Kidney (tissue), 14 donors: ENCODE data around the gene HLA-A. TPM values are rescaled to one million over a fixed set of nuclear protein-coding genes. Genes with fewer than 3 reads are reported as not detected.

ENCODE experiments used
- DNase-seq, 5 donors: peaks; one replicate each; pipeline ENCODE4 v3.0.0-alpha.2; 2013 to 2020
- FAIRE-seq: peaks from 2 replicates; lab custom pipeline; 2012; peaks lifted over from hg19 to GRCh38; lab: Jason Lieb, UNC
- H3K27ac ChIP-seq, 2 donors: one replicate each; pipeline ENCODE4 v1.7.0; 2013; ENCODE audit warnings: low read depth in 2 of 2, low read length in 2 of 2, inconsistent platforms in 1 of 2
- H3K27me3 ChIP-seq: one replicate; pipeline ENCODE4 v1.7.1; 2013; ENCODE audit warnings: low read length, inconsistent platforms; ENCODE audit not compliant: control insufficient read depth, insufficient read depth
- H3K36me3 ChIP-seq, 3 donors: one replicate each; pipeline versions ENCODE4 v1.7.0 to v1.7.1; 2013; ENCODE audit warnings: low read length in 3 of 3, control low read depth in 1 of 3, inconsistent platforms in 1 of 3; ENCODE audit not compliant: insufficient read depth in 3 of 3, control insufficient read depth in 2 of 3
- H3K4me1 ChIP-seq, 3 donors: one replicate each; pipeline versions ENCODE4 v1.7.0 to v1.7.1; 2013; ENCODE audit warnings: low read length in 3 of 3, inconsistent platforms in 1 of 3, low read depth in 1 of 3; ENCODE audit not compliant: control insufficient read depth in 2 of 3, insufficient read depth in 2 of 3
- H3K4me3 ChIP-seq, 3 donors: one replicate each; pipeline versions ENCODE4 v1.7.0 to v1.8.1; 2013; ENCODE audit warnings: low read length in 3 of 3, control low read depth in 1 of 3, inconsistent platforms in 1 of 3
- H3K9ac ChIP-seq, 3 donors: one replicate each; pipeline versions ENCODE4 v1.7.0 to v1.7.1; 2013; ENCODE audit warnings: low read length in 3 of 3, control low read depth in 1 of 3, inconsistent platforms in 1 of 3
- H3K9me3 ChIP-seq, 3 donors: one replicate each; pipeline versions ENCODE4 v1.7.0 to v1.7.1; 2013; ENCODE audit warnings: low read length in 3 of 3, control low read depth in 1 of 3, inconsistent platforms in 1 of 3; ENCODE audit not compliant: control insufficient read depth in 2 of 3, insufficient read depth in 1 of 3
- CTCF ChIP-seq: IDR thresholded peaks from 3 replicates; pipeline ENCODE4 v1.5.1; 2012; ENCODE audit warnings: mild to moderate bottlenecking, moderate library complexity, borderline replicate concordance; ENCODE audit not compliant: insufficient read depth; ENCODE audit errors: extremely low read depth
- intact Hi-C: fragments of 100-400 bp; cut with DNase I; formaldehyde crosslinking; loops from one replicate; pipeline ENCODE4 v1.11.1; 2022
- polyA plus RNA-seq: library from polyadenylated mRNA; stranded (reverse); fragments of 350-450 nt; fragmentation: Illumina TruSeq; extraction: RNeasy Lipid Tissue Mini Kit (QIAGEN cat#74804); gene quantifications from one replicate; pipeline ENCODE4 v1.2.3, GENCODE V29; 2014; ENCODE audit warnings: low read depth, low replicate concordance; ENCODE audit not compliant: insufficient read depth
- total RNA-seq: library from RNA; stranded (reverse); fragmentation: NEBNext Ultra II Directional; extraction: Animal tissue kit (Norgen Biotek cat#: 25700); gene quantifications from one replicate; pipeline ENCODE4 v1.2.1, GENCODE V29; 2021
- donor health status: control.
- donor health status: control.
- donor health status: control.
- donor health status: control.
- donor health status: control.
- donor health status: DM: yes; HTN: yes; CAD: no.
- donor health status: Normal renal cell carcinoma (clear cell type).

HLA-A gene
- total and polyA plus RNA-seq, 2 donors from 2014 or later: 695 to 1,143 TPM

DNA sequence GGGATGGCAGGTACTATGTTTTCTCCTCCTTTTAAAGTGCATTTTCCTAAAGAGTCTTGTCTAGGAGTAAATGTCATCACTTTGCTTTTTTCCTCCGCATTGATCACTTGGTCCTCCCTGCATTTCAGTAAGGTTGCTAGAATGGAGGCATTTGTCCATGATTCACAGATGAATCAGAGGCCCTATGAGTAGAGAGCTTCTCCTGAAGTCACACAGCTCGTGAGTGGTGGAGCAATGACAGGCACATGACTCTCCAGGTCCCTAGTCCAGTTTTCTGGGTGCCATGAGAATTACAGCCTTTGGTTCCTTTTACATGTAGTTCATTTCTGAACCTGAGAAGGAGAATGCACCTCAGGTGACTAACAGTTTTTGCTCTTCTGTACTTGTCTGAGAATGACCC lies 50.5 kb downstream of the HLA-A start:
- no peak overlapping the region for H3K4me3 ChIP-seq
- TF ChIP-seq CTCF: no peak
- no peak overlapping the region for H3K9ac ChIP-seq
- DNase-seq: no peak
- H3K9me3 ChIP-seq: no peaks in the 10 kb centered on the region
- no peak for FAIRE-seq
- H3K4me1 ChIP-seq: no peaks in the 10 kb centered on the region
- no peaks in the 10 kb centered on the region for H3K36me3 ChIP-seq
- intact Hi-C loops: no loop called here
- H3K27ac ChIP-seq: no peak overlapping the region
- no peaks in the 10 kb centered on the region for H3K27me3 ChIP-seq

DNA sequence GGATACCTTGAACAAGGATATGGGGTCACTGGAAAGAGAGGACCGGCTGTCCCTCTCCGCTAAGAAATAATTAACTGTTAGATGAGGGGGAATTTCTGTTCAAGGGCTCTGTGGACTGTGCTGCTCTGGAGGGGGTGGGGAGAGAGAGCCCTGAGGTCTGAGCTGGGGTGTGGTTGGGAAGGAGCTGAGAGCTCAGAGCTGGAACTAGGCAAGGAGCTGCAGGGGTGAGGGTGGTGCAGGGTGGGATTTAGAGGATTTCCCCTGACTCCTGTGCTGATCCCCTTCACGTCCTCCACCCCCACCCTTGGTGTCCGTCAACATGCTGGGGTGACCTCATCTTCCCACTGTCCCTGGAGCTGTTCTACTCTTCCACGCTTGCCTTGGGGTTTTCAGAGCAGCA lies 52.5 kb downstream of the HLA-A start:
- H3K27me3 ChIP-seq: no peaks in the 10 kb centered on the region
- no peaks in the 10 kb centered on the region for H3K36me3 ChIP-seq
- no peak overlapping the region for H3K27ac ChIP-seq
- H3K4me3 ChIP-seq: no peak overlapping the region
- no peak for DNase-seq
- FAIRE-seq: no peak
- no peak overlapping the region for H3K9ac ChIP-seq
- intact Hi-C loops: no loop called here
- TF ChIP-seq CTCF: no peak
- H3K4me1 ChIP-seq: no peaks in the 10 kb centered on the region
- H3K9me3 ChIP-seq: no peaks in the 10 kb centered on the region

GRCh38 chr6:29995340-29995777 lies 53.0 kb downstream of the HLA-A start:
- Histone ChIP-seq H3K4me1 (no peaks in the 10 kb centered on the region), H3K27me3 (no peaks in the 10 kb centered on the region), H3K36me3 (no peaks in the 10 kb centered on the region), H3K4me3 (no peak overlapping the region), H3K9me3 (no peaks in the 10 kb centered on the region), H3K9ac (no peak overlapping the region), H3K27ac (no peak overlapping the region)
- no peak for FAIRE-seq
- no peak for TF ChIP-seq CTCF
- DNase-seq: no peak
- intact Hi-C loops: no loop called here

Other genes starting within 250 kb of the HLA-A start
- 87.8 TPM for gene HLA-F, start 219.1 kb upstream of the HLA-A start, total RNA-seq
- gene HLA-F, start 219.1 kb upstream of the HLA-A start, polyA plus RNA-seq: 52.1 TPM
- gene HLA-G, start 114.7 kb upstream of the HLA-A start, total RNA-seq: 0.35 TPM
- 0.37 TPM for gene HLA-G, start 114.7 kb upstream of the HLA-A start, polyA plus RNA-seq
- gene POLR1H, start 118.7 kb downstream of the HLA-A start, total RNA-seq: 23.3 TPM
- gene POLR1H, start 118.7 kb downstream of the HLA-A start, polyA plus RNA-seq: 52.8 TPM
- 71.6 TPM for gene PPP1R11, start 124.7 kb downstream of the HLA-A start, total RNA-seq
- gene PPP1R11, start 124.7 kb downstream of the HLA-A start, polyA plus RNA-seq: 78.3 TPM
- gene RNF39, start 133.2 kb downstream of the HLA-A start, total RNA-seq: 1.3 TPM
- gene RNF39, start 133.2 kb downstream of the HLA-A start, polyA plus RNA-seq: not detected
- 0.22 TPM for gene TRIM31, start 170.6 kb downstream of the HLA-A start, total RNA-seq
- gene TRIM31, start 170.6 kb downstream of the HLA-A start, polyA plus RNA-seq: 0.26 TPM
- not detected for gene TRIM40, start 193.6 kb downstream of the HLA-A start, total RNA-seq
- not detected for gene TRIM40, start 193.6 kb downstream of the HLA-A start, polyA plus RNA-seq
- gene TRIM10, start 218.7 kb downstream of the HLA-A start, total RNA-seq: 0.79 TPM
- 1.5 TPM for gene TRIM10, start 218.7 kb downstream of the HLA-A start, polyA plus RNA-seq
- 2.2 TPM for gene TRIM15, start 221.0 kb downstream of the HLA-A start, total RNA-seq
- gene TRIM15, start 221.0 kb downstream of the HLA-A start, polyA plus RNA-seq: 7.1 TPM